Panc1 (cell line): ENCODE measurements around the gene FCHSD2. TPM values are rescaled to one million over a fixed set of nuclear protein-coding genes. Genes with fewer than 3 reads are reported as not detected.

Experiments used
- ATAC-seq: fragments of 200-7000 bp; cut with Tn5 transposase; 2 replicates; pipeline ENCODE4 v1.9.1; 2020; ENCODE audit warnings: mild to moderate bottlenecking, moderate library complexity
- BruUV-seq: library from RNA; stranded (reverse); fragments of 400-500 nt; replicated peaks from 2 replicates; lab custom pipeline; 2021; lab: Mats Ljungman, UMichigan
- CTCF ChIA-PET: fragments of 300-600 bp; sonication (Branson Sonifier 250); formaldehyde crosslinking; loops from one replicate; lab custom pipeline; 2022; ENCODE audit warnings: antibody characterized with exemption; lab: Charles Lee
- POLR2A ChIA-PET: fragments of 300-600 bp; sonication (Branson Sonifier 250); formaldehyde crosslinking; loops from one replicate; lab custom pipeline; 2022; ENCODE audit warnings: antibody characterized with exemption; lab: Charles Lee
- DNase-seq: peaks from one replicate; pipeline ENCODE4 v3.0.0-alpha.2; 2010; ENCODE audit warnings: low read depth, low spot score
- H3K27ac ChIP-seq: 2 replicates; pipeline ENCODE4 v1.5.1; 2011; ENCODE audit warnings: mild to moderate bottlenecking, low read length, inconsistent platforms
- H3K27me3 ChIP-seq: fragments of 200-500 bp; sonication (Bioruptor generic); 2 replicates; pipeline ENCODE4 v1.6.0; 2014; ENCODE audit warnings: low read length, inconsistent platforms; ENCODE audit not compliant: control insufficient read depth, insufficient read depth
- H3K36me3 ChIP-seq: fragments of 200-500 bp; sonication (Bioruptor generic); 2 replicates; pipeline ENCODE4 v1.5.1; 2014; ENCODE audit warnings: inconsistent platforms, mild to moderate bottlenecking, low read length, moderate library complexity; ENCODE audit not compliant: control insufficient read depth, insufficient read depth
- H3K4me1 ChIP-seq: 2 replicates; pipeline ENCODE4 v1.5.1; 2011; ENCODE audit warnings: inconsistent platforms, mild to moderate bottlenecking, low read length, moderate library complexity; ENCODE audit not compliant: control insufficient read depth, insufficient read depth
- H3K4me3 ChIP-seq, 2 experiments: 2 replicates each; pipeline ENCODE4 v1.5.1; 2011 to 2012; ENCODE audit warnings: low read depth in 2 of 2, low read length in 2 of 2, mild to moderate bottlenecking in 2 of 2, inconsistent platforms in 1 of 2, moderate library complexity in 1 of 2
- H3K9me3 ChIP-seq: fragments of 200-500 bp; sonication (Bioruptor generic); 2 replicates; pipeline ENCODE4 v1.5.1; 2014; ENCODE audit warnings: low read depth, mild to moderate bottlenecking, inconsistent platforms, low read length, moderate library complexity; ENCODE audit not compliant: control insufficient read depth, insufficient read depth
- POLR2AphosphoS5 ChIP-seq: IDR thresholded peaks from 2 replicates; pipeline ENCODE4 v1.6.1; 2012; ENCODE audit warnings: mild to moderate bottlenecking, low read depth, low read length, moderate library complexity
- SIN3A ChIP-seq: IDR thresholded peaks from 2 replicates; pipeline ENCODE4 v1.6.1; 2012; ENCODE audit warnings: low read depth, mild to moderate bottlenecking, low read length, moderate library complexity, borderline replicate concordance; ENCODE audit not compliant: insufficient read depth
- TCF7L2 ChIP-seq: IDR thresholded peaks from 2 replicates; pipeline ENCODE4 v1.6.1; 2011; ENCODE audit warnings: mild to moderate bottlenecking, low read depth, low read length, inconsistent platforms
- in situ Hi-C: cut with HindIII; loops from 2 replicates; pipeline ENCODE4 v1.10.0; 2016; ENCODE audit warnings: low sequenced_read_pairs, low pct_unique_long_range_greater_than_20kb
- intact Hi-C: fragments of 100-400 bp; cut with micrococcal nuclease; formaldehyde crosslinking; loops from one replicate; pipeline ENCODE4 v1.10.0; 2022; ENCODE audit not compliant: unreplicated experiment
- total RNA-seq: library from RNA; stranded (reverse); gene quantifications from one replicate; pipeline ENCODE4 v1.2.1, GENCODE V29; 2021; ENCODE audit not compliant: unreplicated experiment
- TF ChIP-seq, protein P1 (sequence below): fragments of 450-650 bp; IDR thresholded peaks from 2 replicates; pipeline ENCODE4 v1.5.1; 2017; ENCODE audit warnings: mild to moderate bottlenecking
- TF ChIP-seq, protein P2 (sequence below), 2 experiments: IDR thresholded peaks; 2 replicates each; pipeline ENCODE4 v1.6.1; 2011 to 2012; ENCODE audit warnings: low read depth in 2 of 2, control low read depth in 1 of 2, low read length in 1 of 2, mild to moderate bottlenecking in 1 of 2, moderate library complexity in 1 of 2; ENCODE audit not compliant: insufficient read depth in 1 of 2

The FCHSD2 gene
- total RNA-seq, 1 experiment from 2014 or later: 31.8 TPM

DNA sequence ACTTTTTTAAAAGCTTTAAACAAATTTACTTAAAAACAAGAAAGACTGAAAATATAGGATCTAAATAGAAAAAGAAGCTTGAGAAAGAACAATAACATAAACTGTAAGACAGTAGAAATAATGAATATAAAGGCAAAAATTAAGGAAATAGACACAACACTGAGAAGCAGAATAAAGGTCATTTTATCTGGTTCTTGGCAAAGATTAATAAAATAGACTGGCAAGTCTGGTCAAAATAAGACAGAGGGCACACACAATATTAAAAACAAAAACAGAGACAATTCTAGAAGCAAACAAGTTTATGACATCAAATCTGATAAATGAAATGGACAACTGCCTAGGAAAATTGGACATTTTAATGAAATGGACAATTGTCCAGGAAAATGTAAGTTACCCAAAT, 222.1 kb downstream of the FCHSD2 start:
- Histone ChIP-seq H3K4me1 (no peaks in the 10 kb centered on the region), H3K36me3 (no peaks in the 10 kb centered on the region), H3K27me3 (no peaks in the 10 kb centered on the region), H3K4me3 (no peak overlapping the region), H3K27ac (no peak overlapping the region), H3K9me3 (no peaks in the 10 kb centered on the region)
- ChIA-PET POLR2A (no interaction called here), CTCF (no interaction called here)
- ATAC-seq (no peak), DNase-seq (no peak)
- in situ Hi-C loops (no loop called here), intact Hi-C loops (no loop called here)
- BruUV-seq: no TSS peak
- TF ChIP-seq, protein P1, sequence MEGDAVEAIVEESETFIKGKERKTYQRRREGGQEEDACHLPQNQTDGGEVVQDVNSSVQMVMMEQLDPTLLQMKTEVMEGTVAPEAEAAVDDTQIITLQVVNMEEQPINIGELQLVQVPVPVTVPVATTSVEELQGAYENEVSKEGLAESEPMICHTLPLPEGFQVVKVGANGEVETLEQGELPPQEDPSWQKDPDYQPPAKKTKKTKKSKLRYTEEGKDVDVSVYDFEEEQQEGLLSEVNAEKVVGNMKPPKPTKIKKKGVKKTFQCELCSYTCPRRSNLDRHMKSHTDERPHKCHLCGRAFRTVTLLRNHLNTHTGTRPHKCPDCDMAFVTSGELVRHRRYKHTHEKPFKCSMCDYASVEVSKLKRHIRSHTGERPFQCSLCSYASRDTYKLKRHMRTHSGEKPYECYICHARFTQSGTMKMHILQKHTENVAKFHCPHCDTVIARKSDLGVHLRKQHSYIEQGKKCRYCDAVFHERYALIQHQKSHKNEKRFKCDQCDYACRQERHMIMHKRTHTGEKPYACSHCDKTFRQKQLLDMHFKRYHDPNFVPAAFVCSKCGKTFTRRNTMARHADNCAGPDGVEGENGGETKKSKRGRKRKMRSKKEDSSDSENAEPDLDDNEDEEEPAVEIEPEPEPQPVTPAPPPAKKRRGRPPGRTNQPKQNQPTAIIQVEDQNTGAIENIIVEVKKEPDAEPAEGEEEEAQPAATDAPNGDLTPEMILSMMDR: no peak
- no peak for TF ChIP-seq POLR2AphosphoS5

- ATAC-seq: no peak
- Histone ChIP-seq H3K27me3 (no peaks in the 10 kb centered on the region), H3K27ac (no peak overlapping the region), H3K36me3 (no peaks in the 10 kb centered on the region), H3K9me3 (no peaks in the 10 kb centered on the region), H3K4me3 (no peak overlapping the region), H3K4me1 (no peaks in the 10 kb centered on the region)
- intact Hi-C loops: no loop called here
- POLR2A ChIA-PET: no interaction called here
- BruUV-seq: no TSS peak
- DNase-seq: no peak
- CTCF ChIA-PET: no interaction called here
- in situ Hi-C loops: no loop called here
- TF ChIP-seq SIN3A (no peak), TCF7L2 (no peak), POLR2AphosphoS5 (no peak)
- TF ChIP-seq, protein P2, sequence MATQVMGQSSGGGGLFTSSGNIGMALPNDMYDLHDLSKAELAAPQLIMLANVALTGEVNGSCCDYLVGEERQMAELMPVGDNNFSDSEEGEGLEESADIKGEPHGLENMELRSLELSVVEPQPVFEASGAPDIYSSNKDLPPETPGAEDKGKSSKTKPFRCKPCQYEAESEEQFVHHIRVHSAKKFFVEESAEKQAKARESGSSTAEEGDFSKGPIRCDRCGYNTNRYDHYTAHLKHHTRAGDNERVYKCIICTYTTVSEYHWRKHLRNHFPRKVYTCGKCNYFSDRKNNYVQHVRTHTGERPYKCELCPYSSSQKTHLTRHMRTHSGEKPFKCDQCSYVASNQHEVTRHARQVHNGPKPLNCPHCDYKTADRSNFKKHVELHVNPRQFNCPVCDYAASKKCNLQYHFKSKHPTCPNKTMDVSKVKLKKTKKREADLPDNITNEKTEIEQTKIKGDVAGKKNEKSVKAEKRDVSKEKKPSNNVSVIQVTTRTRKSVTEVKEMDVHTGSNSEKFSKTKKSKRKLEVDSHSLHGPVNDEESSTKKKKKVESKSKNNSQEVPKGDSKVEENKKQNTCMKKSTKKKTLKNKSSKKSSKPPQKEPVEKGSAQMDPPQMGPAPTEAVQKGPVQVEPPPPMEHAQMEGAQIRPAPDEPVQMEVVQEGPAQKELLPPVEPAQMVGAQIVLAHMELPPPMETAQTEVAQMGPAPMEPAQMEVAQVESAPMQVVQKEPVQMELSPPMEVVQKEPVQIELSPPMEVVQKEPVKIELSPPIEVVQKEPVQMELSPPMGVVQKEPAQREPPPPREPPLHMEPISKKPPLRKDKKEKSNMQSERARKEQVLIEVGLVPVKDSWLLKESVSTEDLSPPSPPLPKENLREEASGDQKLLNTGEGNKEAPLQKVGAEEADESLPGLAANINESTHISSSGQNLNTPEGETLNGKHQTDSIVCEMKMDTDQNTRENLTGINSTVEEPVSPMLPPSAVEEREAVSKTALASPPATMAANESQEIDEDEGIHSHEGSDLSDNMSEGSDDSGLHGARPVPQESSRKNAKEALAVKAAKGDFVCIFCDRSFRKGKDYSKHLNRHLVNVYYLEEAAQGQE (IDR thresholded peaks at IDR 0.05; ENCODE audit: insufficient read depth in 1 of 2, low read depth in 2 of 2, low read length in 1 of 2): no peak
- TF ChIP-seq, protein P1: no peak
Observed at GRCh38 chr11:72918851-72919250, 223.3 kb downstream of the FCHSD2 start.
